GM18907 (cell line): ENCODE measurements around the gene EDAR.

Experiments used
- ATAC-seq: cut with Tn5 transposase; IDR thresholded peaks from one replicate; pipeline ENCODE4 v1.9.1; 2021; ENCODE audit warnings: mild to moderate bottlenecking, moderate library complexity; ENCODE audit not compliant: unreplicated experiment

The EDAR gene

DNA sequence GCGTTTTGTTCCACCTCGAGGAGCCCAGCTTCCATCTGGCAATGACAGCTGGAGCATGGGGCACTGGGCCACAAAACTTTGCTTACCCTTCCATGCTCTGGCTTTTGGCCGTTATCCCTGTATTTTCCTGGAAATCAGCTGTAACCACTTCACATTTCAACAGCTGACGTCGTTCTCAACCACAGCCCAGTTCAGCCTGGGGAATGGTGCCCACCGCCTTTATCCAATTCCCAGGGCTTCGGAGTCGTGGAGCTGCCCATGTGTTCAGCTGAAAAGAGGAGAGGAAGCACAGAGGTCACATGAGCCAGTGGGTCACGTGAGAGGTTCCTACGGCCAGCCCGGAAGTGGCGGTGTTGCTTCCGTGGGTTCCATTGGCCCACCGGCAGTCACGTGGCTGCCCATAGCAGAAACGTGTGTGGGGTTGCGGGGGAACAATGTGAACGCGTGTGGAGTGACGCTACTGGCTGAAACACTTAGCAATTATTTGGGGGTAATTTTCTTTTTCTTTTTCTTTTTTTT lies 16.7 kb upstream of the EDAR start:
- ATAC-seq = no peak

DNA sequence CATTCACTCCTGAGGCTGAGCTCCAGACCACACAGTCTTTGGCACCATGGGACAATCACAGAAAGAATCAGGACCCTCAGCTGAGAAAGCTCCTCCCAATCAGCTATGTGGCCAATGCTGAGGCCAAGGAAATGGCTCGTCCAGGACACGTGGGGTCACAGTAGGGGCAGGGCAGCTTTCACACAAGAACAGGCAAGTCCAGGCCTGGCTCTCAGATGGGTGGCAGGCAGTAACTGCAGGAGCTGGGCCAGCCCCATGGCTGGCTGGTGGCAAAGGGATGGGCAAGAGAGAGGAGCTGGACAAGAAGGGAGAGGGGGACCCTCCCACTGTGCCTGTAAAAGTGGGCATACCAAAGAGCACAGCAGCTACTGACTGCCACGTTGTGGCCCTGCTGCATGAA lies 12.2 kb upstream of the EDAR start:
- ATAC-seq = no peak

DNA sequence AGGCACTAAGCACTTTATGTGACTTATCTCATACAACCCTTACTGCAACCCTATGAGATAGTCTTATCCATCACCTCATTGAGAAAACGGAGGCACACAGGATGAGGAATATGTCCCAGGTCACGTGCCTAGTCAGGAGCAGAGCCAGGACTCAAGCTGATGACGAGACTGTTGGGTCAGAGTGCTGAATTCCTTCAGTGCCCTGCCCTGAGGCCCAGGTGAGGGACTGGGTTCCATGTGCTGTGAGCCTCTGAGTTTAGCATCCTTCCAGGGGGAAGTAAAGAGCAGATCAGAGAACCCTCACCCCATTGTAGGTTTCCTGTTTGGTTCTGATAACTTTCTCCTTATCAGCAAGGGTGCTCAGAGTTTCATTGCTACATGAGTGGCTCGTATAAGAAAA lies 11.7 kb upstream of the EDAR start:
- no peak for ATAC-seq

DNA sequence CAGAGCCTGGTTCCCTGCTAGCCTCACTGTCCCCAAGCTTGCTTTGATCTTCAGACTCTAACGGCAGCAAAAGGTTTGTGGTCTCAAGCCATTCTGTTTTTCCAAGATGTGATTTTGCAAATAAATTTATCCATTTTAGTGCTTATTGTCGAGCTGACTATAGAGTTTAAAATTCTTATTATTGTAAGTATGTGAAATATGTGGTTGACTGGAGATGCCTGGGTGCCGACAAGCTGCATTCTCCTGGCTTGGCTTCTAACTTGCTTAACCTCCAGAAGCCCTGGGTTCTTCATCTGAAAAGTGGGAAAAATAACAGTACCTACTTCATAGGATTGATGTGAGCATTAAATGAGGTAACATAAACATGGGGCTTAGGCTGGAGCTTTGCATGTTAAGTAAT lies 9.9 kb upstream of the EDAR start:
- no peak for ATAC-seq

DNA sequence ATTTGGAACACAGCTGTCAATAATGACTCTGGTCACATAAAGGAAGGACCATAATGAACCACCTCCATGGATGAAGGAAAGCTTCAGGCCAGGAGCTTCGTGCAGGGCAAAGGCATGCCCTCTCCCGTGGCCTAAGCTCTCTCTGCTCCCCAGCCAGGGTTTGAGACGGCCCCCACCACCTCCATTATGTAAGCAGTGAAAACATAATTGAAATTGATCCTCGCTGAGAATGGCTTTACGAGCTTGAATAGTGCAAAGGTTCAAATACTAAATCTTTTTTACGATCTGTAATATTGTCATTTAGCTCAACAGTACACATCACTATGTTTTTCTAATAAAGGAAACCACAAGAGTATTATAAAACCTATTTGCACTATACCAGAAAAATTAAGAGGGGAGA lies 5.2 kb upstream of the EDAR start:
- ATAC-seq = no peak

DNA sequence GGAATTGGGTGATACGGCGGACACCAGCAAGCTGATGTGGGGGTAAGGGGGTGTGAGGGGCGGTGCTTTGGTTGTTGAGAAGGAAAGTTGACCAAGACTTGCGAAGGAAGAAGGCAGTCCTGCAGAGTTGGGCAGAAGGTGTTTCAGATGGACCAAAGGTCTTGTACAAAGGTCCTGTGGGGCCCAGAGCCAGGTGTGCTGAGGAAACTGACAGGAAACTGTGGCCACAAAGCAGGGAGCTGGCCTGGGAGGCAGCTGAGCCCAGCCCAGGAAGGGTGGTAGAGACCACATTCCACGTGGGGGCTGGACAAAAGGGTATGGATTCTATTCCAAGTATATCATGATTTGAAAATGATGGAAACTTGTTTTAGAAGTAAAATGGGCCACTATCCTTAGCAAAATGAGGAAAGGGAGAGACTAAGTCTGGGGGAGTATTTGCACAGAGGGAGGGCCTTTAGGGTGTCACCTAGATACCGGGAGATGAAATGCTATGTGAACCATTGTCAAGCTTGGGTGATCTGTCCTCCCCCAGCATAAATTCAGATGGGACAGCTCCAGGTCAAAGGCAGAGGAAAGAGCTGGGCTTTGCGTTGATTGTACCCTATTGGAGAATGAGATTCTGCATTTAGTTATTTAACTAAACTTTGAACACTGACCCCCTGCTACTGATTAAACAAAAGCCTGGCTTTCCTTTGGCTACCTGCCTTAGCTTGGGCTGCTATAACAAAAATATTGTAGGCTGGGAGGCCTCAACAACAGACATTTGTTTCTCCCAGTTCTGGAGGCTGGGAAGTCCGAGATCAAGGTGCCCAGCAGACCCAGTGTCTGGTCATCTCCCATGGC lies 4.3 kb upstream of the EDAR start:
- no peak for ATAC-seq

DNA sequence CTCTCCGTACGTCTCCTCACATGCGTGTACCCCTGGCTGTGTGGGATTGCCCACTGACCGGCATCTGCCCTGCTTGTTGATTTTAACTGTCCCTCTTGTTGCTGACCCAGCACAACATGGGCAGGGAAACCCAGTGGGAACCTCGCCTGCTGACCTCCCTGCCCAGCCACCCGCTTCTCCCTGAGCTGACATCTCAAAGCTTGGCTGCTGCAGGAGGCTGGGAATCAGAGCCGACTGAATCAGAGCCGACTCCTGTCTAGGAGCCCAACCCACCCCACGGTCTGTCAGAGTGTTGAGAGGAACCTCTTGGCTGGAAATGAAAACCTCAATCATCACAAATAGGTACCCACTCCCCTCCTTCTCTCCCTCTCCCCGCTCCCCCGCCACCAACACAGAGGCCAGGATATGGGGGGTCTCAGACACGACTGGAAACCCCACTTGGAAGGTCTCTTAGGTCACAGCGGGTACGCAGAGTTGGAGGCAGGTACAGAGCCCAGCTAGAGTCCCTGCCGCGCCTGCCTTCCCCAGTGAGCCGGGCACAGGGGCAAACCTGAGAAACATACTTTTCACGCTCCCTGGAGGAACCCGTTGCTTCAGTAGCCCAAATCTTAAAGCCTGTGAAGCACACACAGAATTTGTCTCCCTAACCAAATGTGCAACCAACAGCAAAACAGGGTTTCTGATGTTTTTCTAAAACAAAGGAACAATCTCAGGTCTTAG lies 784 bp downstream of the EDAR start:
- no peak for ATAC-seq

DNA sequence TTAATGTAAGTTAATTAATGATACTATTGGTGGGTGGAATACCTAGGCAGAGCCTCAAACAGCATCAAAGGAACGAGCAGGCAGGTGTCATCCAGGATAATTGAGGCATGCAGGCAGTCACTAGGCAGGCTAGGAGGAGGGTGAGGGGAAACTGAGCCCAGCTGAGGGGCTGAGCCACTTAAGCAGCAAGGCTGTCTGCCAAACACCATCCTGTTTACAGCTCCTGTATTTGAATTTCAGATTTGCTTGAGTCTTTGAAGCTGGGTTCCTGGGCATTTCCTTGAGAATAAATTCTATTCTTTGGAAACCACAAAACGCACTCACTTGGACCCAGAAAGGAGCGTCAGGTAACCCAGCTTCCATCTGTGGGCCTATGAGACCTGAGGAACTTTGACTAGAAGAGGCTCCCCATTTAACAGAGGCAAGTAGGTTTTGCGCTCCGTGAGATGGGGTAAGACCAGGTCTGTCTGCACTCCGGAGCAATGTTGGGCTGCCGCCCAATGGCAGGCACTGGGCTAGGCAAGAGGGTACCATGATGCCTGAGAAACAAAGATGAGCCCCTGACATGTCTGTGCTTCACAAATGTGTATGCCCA lies 2.0 kb downstream of the EDAR start:
- no peak for ATAC-seq

DNA sequence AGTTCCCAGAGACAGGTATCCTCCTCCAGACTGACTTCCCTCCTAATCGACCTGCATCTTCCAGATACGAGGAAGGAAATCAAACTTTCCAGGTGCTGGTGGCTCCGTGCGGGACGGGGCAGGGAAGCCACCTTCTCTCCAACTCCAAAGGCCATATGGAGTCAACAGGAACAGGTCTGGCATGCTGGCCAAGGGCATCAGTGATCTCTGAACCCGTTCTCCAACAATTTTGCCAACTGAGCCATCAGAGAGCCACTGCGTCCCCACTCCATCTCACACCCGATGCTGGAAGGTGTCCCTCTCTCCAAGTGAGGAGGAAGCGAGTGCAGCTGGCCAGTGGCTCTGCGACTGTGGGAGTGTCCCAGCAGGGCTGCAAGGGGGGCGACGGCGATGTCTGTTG lies 5.4 kb downstream of the EDAR start:
- ATAC-seq = no peak

DNA sequence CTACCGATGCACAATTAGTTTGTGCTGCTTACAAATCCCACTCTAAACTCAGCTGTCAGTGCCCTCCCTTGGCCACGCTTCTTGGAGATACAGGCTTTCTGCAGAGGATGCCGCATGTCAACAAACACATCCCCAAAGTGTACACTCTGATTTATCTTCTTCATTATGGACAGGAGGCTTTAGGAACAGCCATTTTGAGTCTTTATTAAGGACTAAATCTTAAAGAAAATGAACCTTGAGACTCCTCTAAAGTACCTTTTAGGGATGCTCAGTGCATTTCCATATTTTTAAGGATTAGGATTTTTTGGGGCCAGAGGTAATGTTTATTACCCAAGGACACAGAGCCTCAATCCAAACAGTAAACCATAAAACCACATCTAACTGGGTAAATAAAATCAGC lies 6.0 kb downstream of the EDAR start:
- no peak for ATAC-seq

DNA sequence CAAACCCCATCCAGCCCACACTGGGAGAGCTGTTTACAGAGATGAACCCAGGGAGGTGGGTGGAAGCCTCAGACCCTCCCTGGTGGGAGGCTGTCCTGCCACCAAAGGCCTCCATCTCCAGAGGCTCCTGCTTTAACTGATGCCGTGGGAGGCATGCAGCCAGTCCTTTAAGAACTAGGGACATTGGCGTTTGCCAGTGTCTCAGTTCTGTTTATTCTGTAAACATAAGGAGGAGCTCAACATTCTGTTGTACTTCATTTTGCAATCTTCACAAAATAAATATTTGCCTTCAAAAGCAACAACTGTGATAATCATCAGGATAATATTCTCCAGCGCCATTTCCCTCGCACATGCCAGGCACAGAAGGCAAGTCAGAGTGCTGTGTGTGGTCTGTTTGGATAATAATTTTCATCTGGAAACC lies 6.8 kb downstream of the EDAR start:
- no peak for ATAC-seq

DNA sequence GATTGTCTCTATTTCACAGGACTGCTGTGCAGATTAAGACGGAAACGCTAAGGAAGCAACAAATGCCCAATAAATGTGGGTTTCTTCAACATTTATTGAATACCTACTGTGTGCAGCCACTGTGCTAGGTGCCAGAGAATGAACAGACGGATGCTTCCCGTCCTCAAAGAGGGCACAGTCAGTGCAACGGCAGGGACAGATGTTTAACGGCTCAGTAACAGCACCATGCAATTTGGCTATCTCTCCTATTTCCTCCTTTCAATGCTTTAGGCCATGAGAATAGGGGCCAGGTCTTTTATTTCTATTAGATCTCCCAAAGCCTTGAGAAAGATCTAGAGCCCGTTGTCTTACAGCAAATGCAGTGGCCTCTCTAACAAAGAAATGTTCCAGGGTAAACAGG lies 7.2 kb downstream of the EDAR start:
- ATAC-seq = no peak

DNA sequence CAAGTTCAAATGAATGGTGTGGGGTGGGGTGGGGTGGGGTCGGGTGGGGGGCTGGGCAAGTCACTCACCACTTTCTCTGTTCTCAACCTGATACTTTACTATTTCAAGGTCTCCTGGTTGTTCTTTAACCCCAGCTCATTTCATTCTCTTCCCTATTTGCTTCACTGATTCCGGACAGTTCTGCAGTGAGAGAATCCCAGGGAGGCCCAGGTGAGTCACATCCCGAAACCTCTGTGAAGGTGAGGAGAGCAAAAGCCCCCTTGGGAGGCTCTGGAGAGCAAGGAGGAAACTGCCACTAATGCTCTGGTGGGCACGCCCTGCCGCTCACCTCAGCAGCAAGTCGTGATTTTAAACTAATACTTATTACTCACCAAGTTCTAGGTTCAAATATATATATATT lies 8.9 kb downstream of the EDAR start:
- ATAC-seq = no peak

DNA sequence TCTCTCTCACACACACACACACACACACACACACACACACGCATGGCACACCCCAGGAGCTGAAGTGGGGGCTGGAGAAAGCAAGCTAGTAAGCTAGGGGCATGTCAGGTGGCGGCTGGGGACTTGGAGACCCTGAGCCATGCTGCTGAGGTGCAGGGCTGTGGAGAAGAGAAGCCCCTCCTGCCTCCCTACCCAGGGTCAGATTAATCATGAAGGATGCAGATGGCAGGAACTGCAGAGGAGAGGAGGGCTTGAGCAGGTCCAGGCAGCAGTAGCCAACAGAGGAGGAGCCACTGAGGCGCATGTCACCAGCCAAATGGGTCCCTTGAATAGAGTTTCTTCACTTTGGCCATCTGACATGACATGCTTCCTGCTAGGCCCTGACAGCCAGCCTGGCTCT lies 9.6 kb downstream of the EDAR start:
- ATAC-seq = no peak

DNA sequence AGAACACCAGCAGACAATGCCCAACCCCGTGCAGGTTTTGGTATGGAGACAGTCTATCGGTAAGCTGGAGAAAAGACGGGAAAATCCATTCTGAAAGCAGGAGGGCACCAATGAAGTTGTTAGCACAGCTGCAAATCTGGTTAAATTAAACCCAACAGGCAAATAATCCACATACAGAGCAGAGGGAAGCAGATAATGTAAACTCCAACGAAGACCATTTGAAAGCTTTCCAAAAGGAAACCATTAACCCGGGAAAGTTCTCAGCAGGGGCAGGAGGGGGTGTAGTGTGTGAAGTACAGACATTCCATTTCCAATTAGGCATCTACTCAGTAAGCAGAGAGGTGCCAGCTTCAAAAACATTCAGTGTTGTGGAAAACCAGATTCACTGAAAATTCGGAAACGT lies 10.3 kb downstream of the EDAR start:
- ATAC-seq = no peak

DNA sequence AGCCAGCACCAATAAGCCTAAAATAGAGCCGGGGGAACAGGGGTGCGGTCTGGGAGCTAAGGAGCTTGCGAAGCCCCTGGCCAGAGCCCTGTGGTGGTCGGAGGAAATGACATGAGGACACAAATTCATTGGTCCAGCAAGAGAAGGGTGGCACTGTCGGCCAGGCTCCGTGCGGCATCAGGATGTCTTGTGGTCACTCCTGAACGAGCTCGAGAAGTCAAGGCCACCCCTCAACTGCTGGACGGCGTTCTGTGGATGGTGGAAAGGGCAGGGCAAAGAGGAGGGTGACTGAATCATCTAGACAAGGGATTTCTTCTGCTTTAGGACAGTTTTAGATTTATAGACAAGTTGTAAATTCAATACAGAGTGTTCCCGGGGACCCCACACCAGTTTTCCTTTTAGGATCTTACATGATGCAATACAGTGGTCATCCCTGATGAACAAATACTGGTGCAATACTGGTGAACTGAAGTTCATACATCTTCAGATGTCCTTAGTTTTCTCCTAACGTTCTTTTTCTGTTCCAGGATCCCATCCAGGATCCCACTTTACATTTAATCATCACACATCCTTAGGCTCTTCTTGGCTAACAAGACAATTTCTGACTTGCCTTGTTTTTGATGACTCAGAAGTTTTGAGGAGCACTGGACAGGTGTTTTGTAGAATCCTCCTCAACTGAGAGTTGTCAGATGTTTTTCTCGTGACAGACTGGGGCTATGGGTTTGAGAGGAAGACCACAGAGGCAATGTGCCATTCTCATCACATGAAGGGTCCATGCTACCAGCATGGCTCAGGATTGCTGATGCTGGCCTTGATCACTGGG lies 13.2 kb downstream of the EDAR start:
- no peak for ATAC-seq

DNA sequence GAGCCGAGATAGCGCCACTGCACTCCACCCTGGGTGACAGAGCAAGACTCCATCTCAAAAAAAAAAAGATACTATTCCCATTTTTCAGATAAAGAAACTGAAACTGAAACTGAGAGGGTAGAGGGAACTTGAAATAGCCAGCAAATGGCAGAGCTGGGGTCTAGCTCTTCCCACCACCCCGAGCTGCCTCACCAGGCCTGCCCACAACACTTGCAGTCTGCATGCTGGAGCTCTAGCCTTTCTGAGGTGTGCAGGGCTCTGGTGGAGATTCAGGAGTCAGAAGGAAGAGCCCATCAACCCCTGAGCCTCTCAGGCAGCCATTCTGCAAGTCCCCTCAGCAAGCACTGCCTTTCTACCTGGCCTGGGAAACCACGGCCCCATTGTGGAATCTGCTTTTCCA lies 14.3 kb downstream of the EDAR start:
- no peak for ATAC-seq

DNA sequence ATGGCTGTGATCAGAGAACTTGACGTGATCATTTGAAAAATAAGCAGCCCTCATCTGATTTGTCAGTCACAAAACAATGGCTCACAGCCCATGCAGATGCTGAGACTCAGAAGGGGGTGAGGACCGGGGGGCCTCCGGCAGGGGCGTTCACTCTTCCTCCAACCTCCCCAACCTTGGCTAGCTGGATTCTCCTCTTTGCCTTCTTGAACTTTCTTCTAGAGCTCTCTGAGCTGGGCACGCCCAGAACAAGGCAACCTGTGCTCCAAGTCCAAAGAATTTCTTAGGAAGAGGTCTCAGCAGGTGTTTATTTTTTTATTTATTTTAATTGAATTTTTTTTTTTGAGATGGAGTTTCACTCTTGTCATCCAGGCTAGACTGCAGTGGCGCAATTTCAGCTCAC lies 16.4 kb downstream of the EDAR start:
- no peak for ATAC-seq

DNA sequence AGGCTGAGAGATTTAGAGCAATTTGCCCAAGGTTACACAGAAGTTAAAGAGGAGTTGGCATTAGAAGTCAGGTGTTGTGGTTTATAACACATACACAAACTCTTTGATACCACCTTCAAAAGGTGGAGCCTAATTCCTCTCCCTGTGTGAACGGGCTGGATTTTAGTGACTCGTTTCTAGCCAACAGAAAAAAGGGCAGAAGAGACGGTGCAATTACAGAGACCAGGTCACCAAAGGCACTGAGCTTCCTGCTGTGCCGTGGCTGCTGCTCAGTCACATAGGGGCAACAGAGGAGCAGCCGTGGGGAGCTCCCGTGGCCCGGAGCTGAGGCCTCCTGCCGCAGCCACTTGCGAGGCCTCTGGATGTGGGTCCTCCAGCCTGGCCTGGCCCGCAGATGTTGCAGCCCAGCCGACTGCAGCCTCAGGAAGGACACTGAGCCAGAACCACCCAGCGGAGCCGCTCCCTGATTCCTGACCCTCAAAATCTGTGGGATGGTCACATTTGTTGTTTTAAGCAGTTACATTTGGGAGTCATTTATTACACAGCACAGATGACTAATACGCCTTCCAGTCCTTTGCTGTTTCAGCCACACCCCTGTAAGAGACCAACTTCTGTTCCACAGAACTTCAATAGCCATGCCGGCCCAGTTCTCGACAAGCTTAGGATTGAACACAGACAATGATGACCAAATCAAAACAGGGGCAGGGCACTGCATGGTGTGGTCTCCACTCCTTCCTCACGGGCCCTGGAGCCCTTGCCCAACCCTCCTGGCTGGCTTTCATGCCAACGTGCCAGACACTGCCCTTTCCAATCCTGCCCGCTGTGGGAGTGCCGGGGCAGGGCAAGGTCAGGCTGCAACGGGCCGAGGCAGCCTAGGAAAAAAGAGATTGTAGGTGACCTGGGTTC lies 17.1 kb downstream of the EDAR start:
- no peak for ATAC-seq

DNA sequence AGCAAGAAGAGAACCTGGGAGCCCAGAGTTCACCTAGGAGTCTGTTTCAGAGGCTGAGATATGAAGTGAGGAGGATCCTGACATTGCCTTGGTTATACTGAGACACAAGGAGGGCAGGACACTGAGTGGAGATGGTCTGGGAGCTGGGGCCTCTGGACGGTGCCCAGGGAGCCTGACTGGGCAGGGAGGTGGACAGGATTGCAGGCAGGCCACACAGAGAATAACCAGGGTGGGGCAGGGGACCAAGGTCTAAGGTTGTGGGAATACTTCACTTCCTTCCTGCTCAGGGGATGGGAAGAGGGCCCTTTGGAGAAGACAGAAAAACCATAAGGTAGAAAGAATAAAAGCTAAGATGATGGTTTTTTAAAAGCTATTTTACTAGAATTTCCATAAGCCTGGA lies 18.7 kb downstream of the EDAR start:
- ATAC-seq = no peak
